B cell (primary cell): Measurements from ENCODE around the gene CEP350. TPM values are rescaled to one million over a fixed set of nuclear protein-coding genes. Genes with fewer than 3 reads are reported as not detected.

Experiments
- ATAC-seq: fragments of 200-7000 bp; cut with Tn5 transposase; one replicate; pipeline ENCODE4 v1.10.0; 2021; ENCODE audit warnings: low read depth, mild to moderate bottlenecking, moderate number of reproducible peaks, moderate library complexity
- CTCF ChIA-PET: fragments of 350-600 bp; sonication (Branson Sonifier 250); formaldehyde crosslinking; loops from one replicate; lab custom pipeline; 2021; ENCODE audit warnings: antibody characterized with exemption, inconsistent platforms; lab: Charles Lee
- POLR2A ChIA-PET: fragments of 350-600 bp; sonication (Branson Sonifier 250); formaldehyde crosslinking; loops from one replicate; lab custom pipeline; 2021; ENCODE audit warnings: antibody characterized with exemption; lab: Charles Lee
- DNase-seq: peaks from one replicate; pipeline ENCODE4 v3.0.0; 2013
- H2AFZ ChIP-seq: 2 replicates; pipeline ENCODE4 v1.6.1; 2012; ENCODE audit warnings: mild to moderate bottlenecking, low read depth, low read length; ENCODE audit not compliant: insufficient read depth, poor library complexity, severe bottlenecking
- H3K27ac ChIP-seq, 2 donors: 1 replicate in 1 of 2; 2 replicates in 1 of 2; pipeline ENCODE4 v1.5.1; 2012 to 2013; ENCODE audit warnings: low read length in 2 of 2, mild to moderate bottlenecking in 2 of 2, moderate library complexity in 1 of 2
- H3K27me3 ChIP-seq, 4 experiments: fragments of 200-600 bp in 1 of 4; sonication (generic) in 1 of 4; replicated peaks in 1 of 4; 1 replicate in 2 of 4; 2 replicates in 2 of 4; pipeline versions ENCODE4 v1.6.1 to v1.7.0; 2013 to 2016; ENCODE audit warnings: low read length in 3 of 4, mild to moderate bottlenecking in 2 of 4, mixed read lengths in 1 of 4, moderate library complexity in 1 of 4; ENCODE audit not compliant: insufficient read depth in 4 of 4, control insufficient read depth in 3 of 4; ENCODE audit errors: control extremely low read depth in 1 of 4
- H3K36me3 ChIP-seq, 2 experiments: replicated peaks in 1 of 2; 1 replicate in 1 of 2; 2 replicates in 1 of 2; pipeline versions ENCODE4 v1.6.1 to v1.7.1; 2013; ENCODE audit warnings: low read length in 1 of 2; ENCODE audit not compliant: insufficient read depth in 2 of 2, control insufficient read depth in 1 of 2; ENCODE audit errors: control extremely low read depth in 1 of 2, extremely low read depth in 1 of 2
- H3K4me1 ChIP-seq, 2 donors: fragments of 200-600 bp in 1 of 2; sonication (generic) in 1 of 2; 1 replicate in 1 of 2; 2 replicates in 1 of 2; pipeline versions ENCODE4 v1.5.1 to v1.6.1; 2013 to 2017; ENCODE audit warnings: low read length in 2 of 2; ENCODE audit not compliant: control insufficient read depth in 2 of 2, insufficient read depth in 2 of 2
- H3K4me2 ChIP-seq: replicated peaks from 2 replicates; pipeline ENCODE3; 2012; ENCODE audit warnings: mild to moderate bottlenecking, low read depth, low read length; ENCODE audit not compliant: poor library complexity, severe bottlenecking
- H3K4me3 ChIP-seq, 5 experiments: fragments of 200-600 bp in 1 of 5; sonication (generic) in 1 of 5; 1 replicate in 3 of 5; 2 replicates in 2 of 5; pipeline versions ENCODE4 v1.5.1 to v1.7.0; 2011 to 2016; ENCODE audit warnings: low read length in 4 of 5, mild to moderate bottlenecking in 4 of 5, low read depth in 2 of 5, control low read depth in 1 of 5, moderate library complexity in 1 of 5; ENCODE audit not compliant: insufficient read depth in 1 of 5; ENCODE audit errors: control extremely low read depth in 1 of 5, extremely low read depth in 1 of 5
- H3K79me2 ChIP-seq: fragments of 200-600 bp; sonication (generic); one replicate; pipeline ENCODE4 v1.6.0; 2016; ENCODE audit warnings: low read length; ENCODE audit not compliant: control insufficient read depth, insufficient read depth
- H3K9ac ChIP-seq: fragments of 200-600 bp; sonication (generic); 2 replicates; pipeline ENCODE4 v1.6.1; 2017; ENCODE audit warnings: mild to moderate bottlenecking, low read length, moderate library complexity
- H3K9me3 ChIP-seq, 3 donors: one replicate each; pipeline versions ENCODE4 v1.6.1 to v1.7.1; 2013; ENCODE audit warnings: low read length in 2 of 3; ENCODE audit not compliant: control insufficient read depth in 2 of 3, insufficient read depth in 1 of 3; ENCODE audit errors: control extremely low read depth in 1 of 3
- H4K20me1 ChIP-seq: 2 replicates; pipeline ENCODE4 v1.6.0; 2012; ENCODE audit warnings: mild to moderate bottlenecking, low read length; ENCODE audit not compliant: insufficient read depth, control insufficient read depth, poor library complexity, severe bottlenecking
- H3K27ac Mint-ChIP-seq: one replicate; pipeline ENCODE4 v1.8.0; 2021; ENCODE audit warnings: mixed read lengths
- H3K27me3 Mint-ChIP-seq: one replicate; pipeline ENCODE4 v1.8.0; 2021; ENCODE audit warnings: mixed read lengths
- H3K4me1 Mint-ChIP-seq: one replicate; pipeline ENCODE4 v1.8.0; 2021; ENCODE audit warnings: mixed read lengths
- H3K4me3 Mint-ChIP-seq: one replicate; pipeline ENCODE4 v1.8.0; 2021; ENCODE audit warnings: mixed read lengths
- H3K9me3 Mint-ChIP-seq: one replicate; pipeline ENCODE4 v1.8.0; 2022; ENCODE audit warnings: mixed read lengths; ENCODE audit not compliant: insufficient read depth
- CTCF ChIP-seq: fragments of 200-600 bp; IDR thresholded peaks from one replicate; pipeline ENCODE4 v1.8.0; 2022; ENCODE audit warnings: antibody characterized with exemption, mild to moderate bottlenecking
- EZH2 ChIP-seq: IDR thresholded peaks from 2 replicates; pipeline ENCODE4 v1.6.1; 2012; ENCODE audit warnings: borderline replicate concordance, low read depth, mild to moderate bottlenecking, moderate library complexity, low read length; ENCODE audit not compliant: insufficient read depth, poor library complexity, severe bottlenecking
- WGBS: methylation state at CpG from one replicate; pipeline ENCODE4 v1.1.5; 2013; ENCODE audit warnings: missing lambda C conversion rate; ENCODE audit not compliant: insufficient coverage; 5-methylcytosine and 5-hydroxymethylcytosine counted together
- intact Hi-C: fragments of 100-400 bp; cut with micrococcal nuclease; formaldehyde crosslinking; loops from one replicate; pipeline ENCODE4 v1.10.0; 2022
- polyA plus RNA-seq: library from polyadenylated mRNA; depleted of rRNA; stranded (reverse); fragments of >200 nt; gene quantifications from 2 replicates; pipeline ENCODE4 v1.2.3, GENCODE V29; 2012
- total RNA-seq, 2 donors: library from RNA; stranded (reverse); fragments of 120-200 nt in 1 of 2; gene quantifications; 1 replicate in 1 of 2; 2 replicates in 1 of 2; pipeline versions ENCODE4 v1.2.3 to v1.2.4, GENCODE V29; 2013 to 2022

Gene CEP350
- total and polyA plus RNA-seq, 2 donors (not counting 1 experiment from before 2014, with no cell fraction given): 7.4 to 92.3 TPM

GRCh38 chr1:179984942-179985341 lies 30.3 kb downstream of the CEP350 start:
- H3K79me2 ChIP-seq: peaks cover 58% of the 10 kb centered on the region
- no peak overlapping the region for H3K27ac Mint-ChIP-seq
- H3K4me3 Mint-ChIP-seq: no peak overlapping the region
- POLR2A ChIA-PET: no interaction called here
- no peaks in the 10 kb centered on the region for H3K9me3 ChIP-seq
- H3K27me3 Mint-ChIP-seq: no peaks in the 10 kb centered on the region
- no peaks in the 10 kb centered on the region for H3K27me3 ChIP-seq
- no peak overlapping the region for H3K4me3 ChIP-seq
- no peak overlapping the region for H3K9ac ChIP-seq
- TF ChIP-seq CTCF: no peak
- TF ChIP-seq EZH2: no peak
- H3K27ac ChIP-seq: no peak overlapping the region
- no peak overlapping the region for H2AFZ ChIP-seq
- H3K36me3 ChIP-seq: peaks cover 0 to 10% of the 10 kb centered on the region in 2 experiments
- ATAC-seq (no peak), DNase-seq (no peak)
- peaks cover 12% of the 10 kb centered on the region for H3K4me1 Mint-ChIP-seq
- H3K9me3 Mint-ChIP-seq: no peaks in the 10 kb centered on the region
- H3K4me2 ChIP-seq: no peak overlapping the region
- no peaks in the 10 kb centered on the region for H3K4me1 ChIP-seq
- intact Hi-C loops: no loop called here
- CTCF ChIA-PET: no interaction called here
- H4K20me1 ChIP-seq: peaks cover 31% of the 10 kb centered on the region

DNA sequence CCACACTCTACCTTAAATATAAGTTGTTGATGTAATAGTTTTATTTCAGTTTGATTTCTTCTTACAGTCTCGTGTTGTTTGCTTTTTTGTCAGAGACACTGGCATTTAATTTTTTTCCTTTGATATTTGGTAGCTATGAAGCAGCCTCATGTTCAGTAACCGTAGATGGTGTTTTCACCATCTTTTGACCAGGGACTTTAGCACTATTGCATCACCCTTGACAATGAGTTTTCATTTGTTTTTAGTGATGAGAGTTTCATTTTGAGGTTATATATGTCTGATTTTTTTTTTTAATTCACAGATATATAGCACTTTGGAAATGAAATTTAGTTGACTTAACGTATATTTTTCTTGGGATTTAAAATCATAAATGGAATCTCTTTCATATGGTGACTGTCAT lies 36.2 kb downstream of the CEP350 start:
- Histone ChIP-seq H3K27me3 (no peaks in the 10 kb centered on the region), H2AFZ (no peak overlapping the region), H3K9ac (no peak overlapping the region), H3K4me3 (no peak overlapping the region), H3K79me2 (peaks cover 20% of the 10 kb centered on the region), H3K4me1 (no peaks in the 10 kb centered on the region), H3K9me3 (no peaks in the 10 kb centered on the region), H3K4me2 (no peak overlapping the region), H4K20me1 (peaks cover 2% of the 10 kb centered on the region), H3K36me3 (peaks cover 4 to 22% of the 10 kb centered on the region in 2 experiments), H3K27ac (no peak overlapping the region)
- CTCF ChIA-PET: interaction anchor here (0.6 to 0.7 kb wide), 2 partner anchors 14 to 123 kb away, joined by 3 read pairs; no protein-coding TSS in a partner anchor
- no CpG with 5 or more reads among the region's 3 CpGs for WGBS
- Mint-ChIP-seq H3K4me3 (no peak overlapping the region), H3K27me3 (no peaks in the 10 kb centered on the region), H3K27ac (no peak overlapping the region), H3K4me1 (no peaks in the 10 kb centered on the region), H3K9me3 (no peaks in the 10 kb centered on the region)
- intact Hi-C loops: no loop called here
- POLR2A ChIA-PET: no interaction called here
- ATAC-seq: no peak
- no peak for TF ChIP-seq CTCF
- no peak for TF ChIP-seq EZH2
- DNase-seq: no peak
